Measurements from ENCODE around the gene RCCD1. TPM values are rescaled to one million over a fixed set of nuclear protein-coding genes. Genes with fewer than 3 reads are reported as not detected.

Gene RCCD1
- total and polyA plus RNA-seq, 5 experiments from 2014 or later: 2.2 to 15.8 (median 4.7) TPM

- Mint-ChIP-seq H3K9me3 (no peaks in the 10 kb centered on the region), H3K36me3 (peaks cover 0 to 12% (median 0%) of the 10 kb centered on the region in 3 donors), H3K27ac (peak overlapping the region; percentile 90 to 99 (median 97)), H3K4me1 (peaks cover 24 to 54% (median 51%) of the 10 kb centered on the region in 4 donors), H3K4me3 (peak overlapping the region; percentile 83 to 99 (median 94)), H3K27me3 (no peaks in the 10 kb centered on the region)
- POLR2A ChIA-PET: interaction anchor here (0.5 to 12.4 kb wide), 12 partner anchors 9 to 935 kb away, joined by 3 to 237 read pairs (median 4); partner anchors contain the start of genes MAN2A2 and RCCD1
- ATAC-seq (peak; percentile 36 to 37), DNase-seq (peak; percentile 74 to 90 (median 80))
These were observed 20.3 kb upstream of the RCCD1 start for GRCh38 chr15:90934256-90934948.

GRCh38 chr15:90934949-90935751 is 19.5 kb upstream of the RCCD1 start, which contains the start of gene UNC45A:
TSS of gene UNC45A (plus strand) at chr15:90935285. CDS start at chr15:90935325, 40 bp downstream.
- peak within 1 kb of the TSS; percentile 83 to 99 (median 94) for H3K4me3 Mint-ChIP-seq
- peak within 1 kb of the TSS; percentile 90 to 99 (median 97) for H3K27ac Mint-ChIP-seq
- ATAC-seq (peak; percentile 71 to 78), DNase-seq (peak; percentile 91 to 98 (median 96))
- POLR2A ChIA-PET: interaction anchor here (0.5 to 12.4 kb wide), 13 partner anchors 9 to 701 kb away, joined by 3 to 237 read pairs (median 4); partner anchors contain the start of genes CIB1, GDPGP1, MAN2A2 and RCCD1
- H3K27me3 Mint-ChIP-seq: no peaks in the 10 kb centered on the region
- no peaks in the 10 kb centered on the region for H3K9me3 Mint-ChIP-seq
- H3K36me3 Mint-ChIP-seq: peaks cover 0 to 19% (median 4%) of the 10 kb centered on the region in 3 donors
- H3K4me1 Mint-ChIP-seq: peaks cover 21 to 54% (median 46%) of the 10 kb centered on the region in 4 donors

DNA sequence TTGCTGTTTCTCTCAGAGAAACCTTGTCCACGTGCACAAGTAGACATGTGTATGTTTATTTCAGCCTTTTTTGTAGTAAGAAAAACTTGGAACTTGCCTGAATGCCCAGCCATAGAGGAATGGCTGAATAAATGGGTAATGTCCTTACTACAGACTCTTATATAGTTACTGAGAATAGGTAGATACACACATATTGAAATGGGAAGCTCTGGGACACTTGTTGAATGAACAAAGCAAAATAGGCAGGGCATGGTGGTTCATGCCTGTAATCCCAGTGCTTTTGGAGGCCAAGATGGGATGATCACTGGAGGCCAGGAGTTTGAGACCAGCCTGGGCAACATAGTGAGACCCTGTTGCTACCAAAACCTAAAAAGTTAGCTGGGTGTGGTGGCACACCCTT is 17.9 kb upstream of the RCCD1 start:
- H3K36me3 Mint-ChIP-seq: peaks cover 0 to 36% (median 9%) of the 10 kb centered on the region in 3 donors
- peaks cover 15 to 40% (median 33%) of the 10 kb centered on the region in 4 donors for H3K4me1 Mint-ChIP-seq
- no peak for DNase-seq
- POLR2A ChIA-PET: interaction anchor here (1.0 to 12.4 kb wide), 4 partner anchors 9 to 41 kb away, joined by 3 to 237 read pairs (median 3); partner anchors contain the start of gene MAN2A2
- H3K27me3 Mint-ChIP-seq: no peaks in the 10 kb centered on the region
- peak overlapping the region; percentile 83 to 99 (median 94) for H3K4me3 Mint-ChIP-seq
- H3K27ac Mint-ChIP-seq: peak overlapping the region in 4 of 10 donors; percentile 56 to 95 (median 77)
- ATAC-seq: no peak
- H3K9me3 Mint-ChIP-seq: no peaks in the 10 kb centered on the region

GRCh38 chr15:90938261-90938660 is 16.4 kb upstream of the RCCD1 start:
- ATAC-seq (no peak), DNase-seq (no peak)
- Mint-ChIP-seq H3K27me3 (no peaks in the 10 kb centered on the region), H3K36me3 (peaks cover 0 to 50% (median 9%) of the 10 kb centered on the region in 3 donors), H3K4me1 (peaks cover 12 to 33% (median 26%) of the 10 kb centered on the region in 4 donors), H3K4me3 (no peak overlapping the region), H3K9me3 (no peaks in the 10 kb centered on the region), H3K27ac (no peak overlapping the region)
- POLR2A ChIA-PET: interaction anchor here (1.1 to 12.4 kb wide), 2 partner anchors 16 to 36 kb away, joined by 5 to 237 read pairs; partner anchors contain the start of genes MAN2A2 and RCCD1

DNA sequence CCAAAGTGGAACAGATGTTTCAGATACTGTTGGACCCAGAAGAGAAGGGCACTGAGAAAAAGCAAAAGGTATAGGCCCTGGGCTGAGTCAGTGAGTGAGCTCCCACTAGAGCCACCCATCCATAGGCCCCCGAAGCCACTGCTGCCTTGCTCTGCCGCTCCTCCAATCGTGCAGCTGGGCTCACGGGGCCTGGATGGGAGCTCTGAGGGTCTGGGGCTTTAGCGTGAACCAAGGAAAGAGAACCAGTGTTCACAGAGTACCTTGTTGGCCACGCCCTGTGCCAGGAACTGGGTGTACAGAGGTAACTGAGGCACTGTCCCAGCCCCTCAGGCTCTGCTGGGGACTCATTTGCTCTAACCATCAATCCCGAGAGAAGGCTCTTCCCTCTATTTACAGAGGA is 14.9 kb upstream of the RCCD1 start:
- Mint-ChIP-seq H3K9me3 (no peaks in the 10 kb centered on the region), H3K36me3 (peaks cover 0 to 64% (median 12%) of the 10 kb centered on the region in 3 donors)
- POLR2A ChIA-PET: interaction anchor here (0.9 to 12.4 kb wide), 2 partner anchors 18 to 38 kb away, joined by 3 to 237 read pairs; partner anchors contain the start of gene MAN2A2

DNA sequence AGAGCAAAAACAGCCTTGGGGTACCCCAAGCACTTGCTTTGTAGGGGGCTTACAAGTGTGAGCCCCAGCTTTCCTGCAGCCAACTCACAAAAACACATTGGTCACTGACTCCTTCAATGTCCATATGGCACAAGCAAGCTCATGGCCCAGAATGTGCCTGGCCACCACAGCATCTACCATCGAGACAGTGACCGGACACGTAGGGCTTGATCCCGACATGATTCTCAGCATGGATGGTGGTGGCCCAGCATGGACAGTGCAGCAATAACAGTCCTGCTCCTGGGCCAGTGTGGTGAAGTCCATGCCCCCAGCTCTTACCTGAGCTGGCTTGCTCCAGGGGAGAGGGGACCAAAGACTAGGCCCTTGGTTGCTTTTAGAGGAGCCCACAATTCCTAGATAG is 13.6 kb upstream of the RCCD1 start:
- no peaks in the 10 kb centered on the region for H3K27me3 Mint-ChIP-seq
- peaks cover 4 to 14% (median 10%) of the 10 kb centered on the region in 4 donors for H3K4me1 Mint-ChIP-seq
- peaks cover 0 to 75% (median 17%) of the 10 kb centered on the region in 3 donors for H3K36me3 Mint-ChIP-seq

More for the DNA sequence above, 14.9 kb upstream of the RCCD1 start:
- H3K4me3 Mint-ChIP-seq: no peak overlapping the region
- H3K27me3 Mint-ChIP-seq: no peaks in the 10 kb centered on the region
- H3K4me1 Mint-ChIP-seq: peaks cover 6 to 23% (median 18%) of the 10 kb centered on the region in 4 donors
- H3K27ac Mint-ChIP-seq: peak overlapping the region in 1 of 10 donors; percentile 76
- no peak for ATAC-seq
- DNase-seq: no peak

GRCh38 chr15:90942354-90943120 is 12.1 kb upstream of the RCCD1 start:
- Mint-ChIP-seq H3K4me1 (peaks cover 0 to 4% (median 0%) of the 10 kb centered on the region in 4 donors), H3K27ac (no peak overlapping the region), H3K9me3 (no peaks in the 10 kb centered on the region), H3K36me3 (peaks cover 0 to 84% (median 17%) of the 10 kb centered on the region in 3 donors), H3K27me3 (no peaks in the 10 kb centered on the region), H3K4me3 (no peak overlapping the region)
- POLR2A ChIA-PET: interaction anchor here (0.6 to 1.6 kb wide), 3 partner anchors 13 to 1018 kb away, joined by 3 to 5 read pairs (median 3); no protein-coding TSS in a partner anchor
- ATAC-seq (no peak), DNase-seq (no peak)

More for the DNA sequence above, 13.6 kb upstream of the RCCD1 start:
- Mint-ChIP-seq H3K9me3 (no peaks in the 10 kb centered on the region), H3K27ac (peak overlapping the region in 1 of 10 donors; percentile 24), H3K4me3 (no peak overlapping the region)
- POLR2A ChIA-PET: no interaction called here
- DNase-seq: no peak
- no peak for ATAC-seq

DNA sequence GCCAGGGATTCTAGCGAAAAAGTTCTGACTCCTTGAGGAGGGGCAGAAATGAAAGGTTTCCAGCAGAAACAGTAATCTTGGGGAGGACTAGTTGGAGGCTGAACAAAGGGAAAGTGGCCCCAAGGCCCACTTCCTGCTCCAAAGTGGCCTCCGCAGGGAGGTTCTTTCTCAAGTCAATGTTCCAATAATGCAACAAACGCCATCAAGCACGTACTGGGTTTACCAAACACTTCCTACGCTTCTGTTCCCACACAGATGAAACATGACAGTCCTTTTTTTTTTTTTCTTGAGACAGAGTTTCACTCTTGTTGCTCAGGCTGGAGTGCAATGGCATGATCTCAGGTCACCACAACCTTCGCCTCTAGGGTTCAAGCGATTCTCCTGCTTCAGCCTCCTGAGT is 9.6 kb upstream of the RCCD1 start:
- H3K4me1 Mint-ChIP-seq: peaks cover 0 to 2% (median 0%) of the 10 kb centered on the region in 4 donors
- H3K27ac Mint-ChIP-seq: no peak overlapping the region
- POLR2A ChIA-PET: interaction anchor here (1.2 kb wide), 1 partner anchor 9 kb away, joined by 3 read pairs; no protein-coding TSS in a partner anchor
- ATAC-seq: no peak
- no peaks in the 10 kb centered on the region for H3K9me3 Mint-ChIP-seq
- peaks cover 0 to 90% (median 18%) of the 10 kb centered on the region in 3 donors for H3K36me3 Mint-ChIP-seq
- DNase-seq: no peak
- H3K4me3 Mint-ChIP-seq: no peak overlapping the region
- no peaks in the 10 kb centered on the region for H3K27me3 Mint-ChIP-seq

- Mint-ChIP-seq H3K27me3 (no peaks in the 10 kb centered on the region), H3K4me1 (no peaks in the 10 kb centered on the region), H3K36me3 (peaks cover 0 to 89% (median 13%) of the 10 kb centered on the region in 3 donors), H3K4me3 (no peak overlapping the region), H3K27ac (no peak overlapping the region), H3K9me3 (no peaks in the 10 kb centered on the region)
- POLR2A ChIA-PET: interaction anchor here (1.0 kb wide), 1 partner anchor 10 kb away, joined by 3 read pairs; no protein-coding TSS in a partner anchor
- DNase-seq: no peak
- ATAC-seq: no peak
These were observed 8.1 kb upstream of the RCCD1 start for GRCh38 chr15:90946538-90946937.

- Mint-ChIP-seq H3K4me3 (no peak overlapping the region), H3K4me1 (no peaks in the 10 kb centered on the region), H3K27me3 (no peaks in the 10 kb centered on the region), H3K36me3 (peaks cover 0 to 89% (median 13%) of the 10 kb centered on the region in 3 donors), H3K9me3 (no peaks in the 10 kb centered on the region), H3K27ac (no peak overlapping the region)
- no peak for ATAC-seq
- DNase-seq: no peak
- POLR2A ChIA-PET: interaction anchor here (0.6 to 1.0 kb wide), 3 partner anchors 10 to 680 kb away, joined by 3 read pairs; partner anchors contain the start of gene HDDC3
These were observed 7.6 kb upstream of the RCCD1 start for GRCh38 chr15:90946941-90947576.
